ENCODE measurements around the gene MLEC.

MLEC gene

DNA sequence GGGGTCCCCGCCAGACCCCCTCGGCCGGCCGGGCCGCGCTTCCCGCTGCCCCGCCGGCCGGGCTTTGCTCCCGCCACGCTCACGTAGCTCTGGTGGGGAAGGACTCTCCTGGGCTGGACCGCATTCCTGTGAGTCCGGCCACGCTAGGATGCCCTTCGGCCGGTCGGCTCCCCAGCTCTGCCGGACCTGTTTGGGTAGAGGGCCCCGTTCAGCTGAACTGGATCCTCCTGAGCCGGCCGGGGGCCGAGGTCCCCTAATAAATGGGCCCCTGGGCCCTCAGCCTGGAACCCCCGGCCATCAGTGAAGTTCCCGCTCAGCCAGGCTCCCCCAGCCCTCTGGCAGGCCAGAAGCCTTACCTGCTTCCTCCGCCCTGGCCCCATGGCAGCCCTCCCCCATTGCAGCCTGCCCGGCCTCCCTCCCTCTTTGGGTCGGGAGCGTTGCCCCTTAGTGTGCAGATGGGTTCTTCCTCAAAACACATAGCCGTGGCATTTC is 23.9 kb downstream of the MLEC start:
- peaks cover 20% of the 10 kb centered on the region for H3K36me3 ChIP-seq
- no peaks in the 10 kb centered on the region for H3K27me3 ChIP-seq
- H3K27ac ChIP-seq, result peak overlapping the region; percentile 82
- H3K9me3 ChIP-seq, result no peaks in the 10 kb centered on the region
- H3K4me1 ChIP-seq (ENCODE audit: control insufficient read depth in 1 of 2, insufficient read depth in 1 of 2, low read depth in 1 of 2, low read length in 1 of 2), result peaks cover 18 to 22% of the 10 kb centered on the region in 2 experiments
- H3K4me3 ChIP-seq (ENCODE audit: low read depth in 1 of 2, low read length in 1 of 2), result peak overlapping the region; percentile 82 to 85
- TF ChIP-seq, protein P1, sequence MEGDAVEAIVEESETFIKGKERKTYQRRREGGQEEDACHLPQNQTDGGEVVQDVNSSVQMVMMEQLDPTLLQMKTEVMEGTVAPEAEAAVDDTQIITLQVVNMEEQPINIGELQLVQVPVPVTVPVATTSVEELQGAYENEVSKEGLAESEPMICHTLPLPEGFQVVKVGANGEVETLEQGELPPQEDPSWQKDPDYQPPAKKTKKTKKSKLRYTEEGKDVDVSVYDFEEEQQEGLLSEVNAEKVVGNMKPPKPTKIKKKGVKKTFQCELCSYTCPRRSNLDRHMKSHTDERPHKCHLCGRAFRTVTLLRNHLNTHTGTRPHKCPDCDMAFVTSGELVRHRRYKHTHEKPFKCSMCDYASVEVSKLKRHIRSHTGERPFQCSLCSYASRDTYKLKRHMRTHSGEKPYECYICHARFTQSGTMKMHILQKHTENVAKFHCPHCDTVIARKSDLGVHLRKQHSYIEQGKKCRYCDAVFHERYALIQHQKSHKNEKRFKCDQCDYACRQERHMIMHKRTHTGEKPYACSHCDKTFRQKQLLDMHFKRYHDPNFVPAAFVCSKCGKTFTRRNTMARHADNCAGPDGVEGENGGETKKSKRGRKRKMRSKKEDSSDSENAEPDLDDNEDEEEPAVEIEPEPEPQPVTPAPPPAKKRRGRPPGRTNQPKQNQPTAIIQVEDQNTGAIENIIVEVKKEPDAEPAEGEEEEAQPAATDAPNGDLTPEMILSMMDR (IDR thresholded peaks at IDR 0.05), result no peak

GRCh38 chr12:120711411-120711810 is 24.5 kb downstream of the MLEC start:
- peaks cover 18 to 22% of the 10 kb centered on the region in 2 experiments for H3K4me1 ChIP-seq (ENCODE audit: control insufficient read depth in 1 of 2, insufficient read depth in 1 of 2, low read depth in 1 of 2, low read length in 1 of 2)
- H3K27me3 ChIP-seq, result no peaks in the 10 kb centered on the region
- TF ChIP-seq, protein P1 (IDR thresholded peaks at IDR 0.05), result no peak
- H3K9me3 ChIP-seq, result no peaks in the 10 kb centered on the region
- peak overlapping the region; percentile 82 to 85 for H3K4me3 ChIP-seq (ENCODE audit: low read depth in 1 of 2, low read length in 1 of 2)
- H3K36me3 ChIP-seq, result peaks cover 24% of the 10 kb centered on the region
- H3K27ac ChIP-seq, result peak overlapping the region; percentile 82

GRCh38 chr12:120712610-120713009 is 25.7 kb downstream of the MLEC start:
- peaks cover 36% of the 10 kb centered on the region for H3K36me3 ChIP-seq
- no peak overlapping the region for H3K27ac ChIP-seq
- no peaks in the 10 kb centered on the region for H3K27me3 ChIP-seq
- TF ChIP-seq, protein P1 (IDR thresholded peaks at IDR 0.05), result no peak
- peaks cover 18 to 22% of the 10 kb centered on the region in 2 experiments for H3K4me1 ChIP-seq (ENCODE audit: control insufficient read depth in 1 of 2, insufficient read depth in 1 of 2, low read depth in 1 of 2, low read length in 1 of 2)
- H3K4me3 ChIP-seq (ENCODE audit: low read depth in 1 of 2, low read length in 1 of 2), result no peak overlapping the region
- H3K9me3 ChIP-seq, result no peaks in the 10 kb centered on the region

DNA sequence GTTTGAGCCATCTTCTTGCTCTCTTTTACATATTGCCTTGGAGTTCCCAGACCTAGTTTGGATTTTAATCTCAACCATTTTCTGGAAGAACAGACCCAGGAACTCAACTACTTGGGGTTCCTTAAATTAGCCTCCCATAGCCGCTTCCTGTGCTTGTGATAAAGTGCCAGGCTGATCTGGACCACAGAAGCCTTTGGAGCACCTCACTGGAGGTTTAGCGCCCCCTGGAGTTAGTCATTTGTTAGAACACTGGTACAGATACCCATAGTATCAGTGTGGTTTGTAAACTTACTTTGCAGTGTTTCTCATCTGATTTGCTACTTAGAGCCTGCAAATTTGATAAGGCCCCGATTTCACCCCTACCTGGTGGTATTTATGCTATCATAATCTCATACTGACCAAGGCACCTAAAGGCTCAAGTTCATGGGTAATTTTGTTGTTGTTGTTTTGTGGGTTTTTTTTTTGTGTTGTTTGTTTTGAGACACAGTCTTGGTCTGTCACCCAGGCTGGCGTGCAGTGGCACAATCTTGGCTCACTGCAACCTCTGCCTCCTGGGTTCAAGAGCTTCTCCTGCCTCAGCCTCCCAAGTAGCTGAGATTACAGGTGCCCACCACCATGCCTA is 27.0 kb downstream of the MLEC start:
- TF ChIP-seq, protein P1 (IDR thresholded peaks at IDR 0.05), result peak; percentile 80
- no peaks in the 10 kb centered on the region for H3K9me3 ChIP-seq
- H3K36me3 ChIP-seq, result peaks cover 50% of the 10 kb centered on the region
- peak overlapping the region; percentile 39 for H3K27ac ChIP-seq
- H3K4me3 ChIP-seq (ENCODE audit: low read depth in 1 of 2, low read length in 1 of 2), result no peak overlapping the region
- peaks cover 18 to 22% of the 10 kb centered on the region in 2 experiments for H3K4me1 ChIP-seq (ENCODE audit: control insufficient read depth in 1 of 2, insufficient read depth in 1 of 2, low read depth in 1 of 2, low read length in 1 of 2)
- no peaks in the 10 kb centered on the region for H3K27me3 ChIP-seq

DNA sequence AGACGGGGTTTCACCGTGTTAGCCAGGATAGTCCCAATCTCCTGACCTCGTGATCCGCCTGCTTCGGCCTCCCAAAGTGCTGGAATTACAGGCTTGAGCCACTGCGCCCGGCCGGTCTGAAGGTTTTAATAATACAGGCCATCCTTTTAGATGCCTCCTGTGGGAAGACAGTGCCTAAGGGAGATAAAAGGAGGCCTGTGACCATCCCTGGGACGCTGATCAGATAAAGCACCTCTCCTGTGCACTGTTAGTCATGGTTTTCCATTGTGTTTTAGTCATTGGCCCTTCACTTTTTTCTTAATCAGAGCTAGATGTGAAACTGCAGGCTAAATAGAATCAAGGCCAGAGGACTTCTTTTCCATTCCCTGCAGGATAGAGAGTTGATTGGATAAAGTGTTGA is 31.1 kb downstream of the MLEC start:
- Histone ChIP-seq H3K4me3 (ENCODE audit: low read depth in 1 of 2, low read length in 1 of 2) (no peak overlapping the region), H3K27me3 (no peaks in the 10 kb centered on the region), H3K4me1 (ENCODE audit: control insufficient read depth in 1 of 2, insufficient read depth in 1 of 2, low read depth in 1 of 2, low read length in 1 of 2) (peaks cover 17 to 20% of the 10 kb centered on the region in 2 experiments), H3K9me3 (no peaks in the 10 kb centered on the region), H3K27ac (no peak overlapping the region), H3K36me3 (peaks cover 78% of the 10 kb centered on the region)
- TF ChIP-seq, protein P1 (IDR thresholded peaks at IDR 0.05), result no peak
